OCI-LY1 (cell line): ENCODE measurements around the gene CCNYL1.

Source experiments
- CTCF ChIP-seq: fragments of 200-600 bp; sonication (generic), shearing (Covaris generic); IDR thresholded peaks from 2 replicates; pipeline ENCODE4 v1.5.1; 2017; ENCODE audit warnings: mild to moderate bottlenecking, antibody characterized with exemption, low read length, moderate library complexity, mixed read lengths
- EZH2 ChIP-seq: fragments of 200-600 bp; sonication (generic), shearing (Covaris generic); IDR thresholded peaks from 2 replicates; pipeline ENCODE4 v1.8.0; 2017; ENCODE audit warnings: borderline replicate concordance, mixed run types, mild to moderate bottlenecking, antibody characterized with exemption, low read length, moderate library complexity, mixed read lengths

GRCh38 chr2:207698301-207698700 is 13.1 kb upstream of the CCNYL1 start:
- TF ChIP-seq CTCF: no peak
- no peak for TF ChIP-seq EZH2
